GM23338 (cell line): ENCODE results near the gene RNF187.

Source experiments
- CREB1 ChIP-seq: fragments of 250-450 bp; sonication (Bioruptor Pico); IDR thresholded peaks from 2 replicates; pipeline ENCODE4 v1.5.0; 2020; ENCODE audit warnings: low read depth, mild to moderate bottlenecking, moderate library complexity
- CTCF ChIP-seq, 2 experiments: fragments of 200-600 bp in 1 of 2; sonication (generic) in 1 of 2; conservative IDR thresholded peaks; 2 replicates each; pipeline versions ENCODE4 v1.5.1 to v1.6.1; 2016 to 2017; ENCODE audit warnings: antibody characterized with exemption in 2 of 2, low read depth in 2 of 2, mild to moderate bottlenecking in 2 of 2, moderate library complexity in 1 of 2
- ETS1 ChIP-seq: IDR thresholded peaks from 2 replicates; pipeline ENCODE4 v1.6.1; 2016; ENCODE audit warnings: antibody characterized with exemption
- EZH2 ChIP-seq: fragments of 200-600 bp; sonication (generic); IDR thresholded peaks from one replicate; pipeline ENCODE4 v1.8.0; 2017; ENCODE audit warnings: antibody characterized with exemption, mild to moderate bottlenecking, low read depth; ENCODE audit not compliant: unreplicated experiment
- EZH2phosphoT487 ChIP-seq: fragments of 200-600 bp; sonication (generic); IDR thresholded peaks from one replicate; pipeline ENCODE4 v1.8.1; 2018; ENCODE audit warnings: antibody characterized with exemption; ENCODE audit not compliant: unreplicated experiment
- JUNB ChIP-seq: IDR thresholded peaks from one replicate; pipeline ENCODE4 v1.6.1; 2016; ENCODE audit warnings: antibody characterized with exemption; ENCODE audit not compliant: unreplicated experiment
- NANOG ChIP-seq: IDR thresholded peaks from 2 replicates; pipeline ENCODE4 v1.6.1; 2016; ENCODE audit warnings: antibody characterized with exemption, borderline replicate concordance
- POLR2AphosphoS5 ChIP-seq: IDR thresholded peaks from 2 replicates; pipeline ENCODE4 v1.6.1; 2016; ENCODE audit warnings: antibody characterized with exemption, low read depth
- REST ChIP-seq: IDR thresholded peaks from one replicate; pipeline ENCODE4 v1.6.1; 2018; ENCODE audit warnings: antibody characterized with exemption; ENCODE audit not compliant: unreplicated experiment
- STAT1 ChIP-seq: IDR thresholded peaks from one replicate; pipeline ENCODE4 v1.6.1; 2016; ENCODE audit warnings: antibody characterized with exemption; ENCODE audit not compliant: unreplicated experiment

DNA sequence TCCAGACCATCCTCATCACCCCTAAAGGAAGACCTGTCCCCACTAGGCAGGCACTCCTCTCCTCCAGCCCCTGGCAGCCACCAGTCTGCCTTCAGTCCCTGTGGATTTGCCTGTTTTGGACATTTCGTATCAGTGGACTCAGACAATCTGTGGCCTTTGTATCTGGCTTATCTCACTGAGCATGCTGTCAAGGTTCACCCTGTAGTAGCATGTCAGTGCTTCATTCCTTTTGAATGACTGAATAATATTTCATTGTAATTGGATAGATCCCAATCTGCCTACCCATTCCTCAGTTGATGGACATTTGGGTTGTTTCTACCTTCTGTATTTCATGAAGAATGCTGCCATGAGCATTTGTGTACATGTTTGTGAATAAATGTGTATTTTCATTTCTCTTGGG lies 32.9 kb upstream of the RNF187 start:
- TF ChIP-seq CTCF (conservative IDR thresholded peaks at IDR 0.05; ENCODE audit: low read depth in 2 of 2): no peak
- TF ChIP-seq ETS1: no peak
- TF ChIP-seq STAT1: no peak
- no peak for TF ChIP-seq REST
- TF ChIP-seq EZH2: no peak
- TF ChIP-seq POLR2AphosphoS5: no peak
- no peak for TF ChIP-seq JUNB
- no peak for TF ChIP-seq EZH2phosphoT487
- TF ChIP-seq CREB1 (CRISPR knock-in tag): no peak
- no peak for TF ChIP-seq NANOG
